ENCODE results near the gene E4F1.

E4F1 gene

GRCh38 chr16:2278272-2278608 lies 54.8 kb downstream of the E4F1 start:
- H3K4me3 ChIP-seq, result no peak overlapping the region
- no peak for TF ChIP-seq CTCF (IDR thresholded peaks at IDR 0.05)
- H3K27ac ChIP-seq, result no peak overlapping the region
- DNase-seq (ENCODE audit: low spot score), result no peak

- H3K27ac ChIP-seq, result no peak overlapping the region
- H3K4me3 ChIP-seq, result no peak overlapping the region
- no peak for TF ChIP-seq CTCF (IDR thresholded peaks at IDR 0.05)
- DNase-seq (ENCODE audit: low spot score), result no peak
Observed at GRCh38 chr16:2278956-2279800, 55.8 kb downstream of the E4F1 start.

GRCh38 chr16:2280461-2280860 lies 57.1 kb downstream of the E4F1 start:
- H3K27ac ChIP-seq, result no peak overlapping the region
- no peak overlapping the region for H3K4me3 ChIP-seq
- TF ChIP-seq CTCF (IDR thresholded peaks at IDR 0.05), result no peak
- no peak for DNase-seq (ENCODE audit: low spot score)

- no peak for TF ChIP-seq CTCF (IDR thresholded peaks at IDR 0.05)
- no peak for DNase-seq (ENCODE audit: low spot score)
- H3K4me3 ChIP-seq, result no peak overlapping the region
- no peak overlapping the region for H3K27ac ChIP-seq
Observed at GRCh38 chr16:2280981-2281542, 57.7 kb downstream of the E4F1 start.

GRCh38 chr16:2282262-2282661 lies 58.9 kb downstream of the E4F1 start:
- TF ChIP-seq CTCF (IDR thresholded peaks at IDR 0.05), result no peak
- Histone ChIP-seq H3K4me3 (no peak overlapping the region), H3K27ac (no peak overlapping the region)
- DNase-seq (ENCODE audit: low spot score), result no peak

- Histone ChIP-seq H3K4me3 (no peak overlapping the region), H3K27ac (no peak overlapping the region)
- no peak for DNase-seq (ENCODE audit: low spot score)
- TF ChIP-seq CTCF (IDR thresholded peaks at IDR 0.05), result no peak
Observed at GRCh38 chr16:2282866-2283555, 59.6 kb downstream of the E4F1 start.

Data from coronary artery (tissue), 2 donors.